Vein endothelial cell (primary cell): ENCODE measurements around the gene MED25. TPM values are rescaled to one million over a fixed set of nuclear protein-coding genes. Genes with fewer than 3 reads are reported as not detected.

Experiments used
- small RNA-seq: library from RNA; depleted of rRNA; stranded (forward); fragments of <200 nt; gene quantifications from one replicate; pipeline ENCODE3, GENCODE V24; 2012
- total RNA-seq: library from RNA; depleted of rRNA; stranded (reverse); fragments of >200 nt; gene quantifications from 2 replicates; pipeline ENCODE4 v1.2.3, GENCODE V29; 2012

The MED25 gene
- 27.0 and 28.1 TPM in 2 replicates for total RNA-seq

GRCh38 chr19:49817964-49818648, at the start of gene MED25:
Gene MED25 (plus strand): TSS chr19:49818289. CDS start chr19:49818342, 53 bp downstream.

GRCh38 chr19:49812997-49813861, 4.9 kb upstream of the MED25 start, which contains the start of gene FUZ:
Gene FUZ (minus strand): TSS chr19:49813292. CDS start chr19:49813106, 186 bp downstream.

GRCh38 chr19:49850487-49851342, 32.6 kb downstream of the MED25 start, which contains the start of gene PTOV1:
Gene PTOV1 (plus strand): TSS chr19:49851159.

GRCh38 chr19:49866933-49867782, 49.1 kb downstream of the MED25 start, which contains the start of gene PNKP:
Gene PNKP (minus strand): TSS chr19:49867576. CDS start chr19:49867204, 372 bp downstream.

GRCh38 chr19:49877020-49877878, 59.2 kb downstream of the MED25 start, which contains the start of the genes AKT1S1 and TBC1D17:
Gene AKT1S1 (minus strand): TSS chr19:49877355. CDS start chr19:49873295, 4,060 bp downstream.
Gene TBC1D17 (plus strand): TSS chr19:49877702. CDS start chr19:49877724, 22 bp downstream.

Small RNA genes within 50 kb of the gene (small RNA-seq; reads per million reads assigned to genes)
- not detected for gene MIR4749
- not detected for gene MIR6799

Other genes starting within 250 kb of the MED25 start
- 171 and 222 TPM in 2 replicates for gene NOSIP, start 237.7 kb upstream of the MED25 start, total RNA-seq
- gene PRRG2, start 237.0 kb upstream of the MED25 start, total RNA-seq = 6.5 and 8.5 TPM in 2 replicates
- gene PRR12, start 227.1 kb upstream of the MED25 start, total RNA-seq = 5.3 and 5.9 TPM in 2 replicates
- gene RRAS, start 178.1 kb upstream of the MED25 start, total RNA-seq = 30.6 and 65.3 TPM in 2 replicates
- gene SCAF1, start 176.1 kb upstream of the MED25 start, total RNA-seq = 19.4 and 35.6 TPM in 2 replicates
- 38.5 and 43.2 TPM in 2 replicates for gene IRF3, start 152.4 kb upstream of the MED25 start, total RNA-seq
- 9.4 and 9.5 TPM in 2 replicates for gene BCL2L12, start 152.4 kb upstream of the MED25 start, total RNA-seq
- 388 and 419 TPM in 2 replicates for gene PRMT1, start 141.0 kb upstream of the MED25 start, total RNA-seq
- 0.98 and 1.9 TPM in 2 replicates for gene ADM5, start 128.7 kb upstream of the MED25 start, total RNA-seq
- gene CPT1C, start 127.2 kb upstream of the MED25 start, total RNA-seq = 22.9 and 25.0 TPM in 2 replicates
- not detected in 2 replicates for gene TSKS, start 55.0 kb upstream of the MED25 start, total RNA-seq
- 103 and 114 TPM in 2 replicates for gene AP2A1, start 51.3 kb upstream of the MED25 start, total RNA-seq
- 12.3 and 16.7 TPM in 2 replicates for gene FUZ, start 5.0 kb upstream of the MED25 start, total RNA-seq
- 43.8 and 78.1 TPM in 2 replicates for gene PTOV1, start 32.9 kb downstream of the MED25 start, total RNA-seq
- 51.5 and 58.5 TPM in 2 replicates for gene PNKP, start 49.3 kb downstream of the MED25 start, total RNA-seq
- 11.8 and 12.1 TPM in 2 replicates for gene AKT1S1, start 59.1 kb downstream of the MED25 start, total RNA-seq
- 12.8 and 15.4 TPM in 2 replicates for gene TBC1D17, start 59.4 kb downstream of the MED25 start, total RNA-seq
- 2.6 and 6.2 TPM in 2 replicates for gene IL4I1, start 78.6 kb downstream of the MED25 start, total RNA-seq
- gene ATF5, start 110.9 kb downstream of the MED25 start, total RNA-seq = 18.6 and 19.5 TPM in 2 replicates
- 46.4 and 51.3 TPM in 2 replicates for gene NUP62, start 111.2 kb downstream of the MED25 start, total RNA-seq
- gene SIGLEC11, start 142.9 kb downstream of the MED25 start, total RNA-seq = not detected in 2 replicates
- 30.8 and 32.3 TPM in 2 replicates for gene VRK3, start 207.1 kb downstream of the MED25 start, total RNA-seq
- 8.8 and 10.1 TPM in 2 replicates for gene ZNF473, start 207.7 kb downstream of the MED25 start, total RNA-seq